Measurements from ENCODE around the gene COL5A1. TPM values are rescaled to one million over a fixed set of nuclear protein-coding genes. Genes with fewer than 3 reads are reported as not detected.
A peak's percentile ranks its signal among the peaks of the same experiment; 100 is the strongest.

The COL5A1 gene
- total and polyA plus RNA-seq, 2 donors (not counting 1 experiment from before 2014, with no cell fraction given), result 72.8 to 109 TPM

DNA sequence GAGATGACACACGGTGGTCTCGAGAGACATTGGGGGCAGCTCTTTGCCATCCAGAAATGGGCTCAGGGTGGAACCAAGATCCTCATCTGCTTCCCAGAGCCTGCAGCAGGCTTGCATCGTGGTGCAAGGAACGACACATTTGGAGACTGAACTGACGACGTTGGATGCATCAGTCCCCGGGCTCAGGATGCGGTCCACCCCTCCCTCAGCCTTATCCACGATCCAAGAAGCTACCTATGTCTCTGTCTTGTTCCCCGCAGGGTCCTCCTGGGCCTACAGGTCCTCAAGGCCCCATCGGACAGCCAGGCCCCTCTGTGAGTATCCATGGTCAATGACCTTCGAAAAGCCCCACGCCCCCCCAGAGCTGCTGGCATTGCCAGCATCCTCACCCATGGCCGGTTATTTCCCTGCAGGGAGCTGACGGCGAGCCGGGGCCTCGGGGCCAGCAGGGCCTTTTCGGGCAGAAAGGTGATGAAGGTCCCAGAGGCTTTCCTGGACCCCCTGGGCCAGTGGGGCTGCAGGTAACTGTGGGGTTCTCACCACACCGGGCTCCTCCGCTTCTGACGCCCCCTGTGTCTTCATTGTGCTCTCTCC lies 169.6 kb downstream of the COL5A1 start:
- no peak overlapping the region for H3K4me3 ChIP-seq (replicated peaks in 1 of 4; ENCODE audit: control extremely low read depth in 1 of 4, insufficient read depth in 1 of 4, low read depth in 3 of 4, low read length in 4 of 4)
- no peaks in the 10 kb centered on the region for H3K27me3 ChIP-seq (ENCODE audit: control insufficient read depth, insufficient read depth, low read length)
- no peaks in the 10 kb centered on the region for H4K20me1 ChIP-seq (ENCODE audit: control insufficient read depth, extremely low read depth, insufficient read depth, low read length)
- TF ChIP-seq, protein P1, sequence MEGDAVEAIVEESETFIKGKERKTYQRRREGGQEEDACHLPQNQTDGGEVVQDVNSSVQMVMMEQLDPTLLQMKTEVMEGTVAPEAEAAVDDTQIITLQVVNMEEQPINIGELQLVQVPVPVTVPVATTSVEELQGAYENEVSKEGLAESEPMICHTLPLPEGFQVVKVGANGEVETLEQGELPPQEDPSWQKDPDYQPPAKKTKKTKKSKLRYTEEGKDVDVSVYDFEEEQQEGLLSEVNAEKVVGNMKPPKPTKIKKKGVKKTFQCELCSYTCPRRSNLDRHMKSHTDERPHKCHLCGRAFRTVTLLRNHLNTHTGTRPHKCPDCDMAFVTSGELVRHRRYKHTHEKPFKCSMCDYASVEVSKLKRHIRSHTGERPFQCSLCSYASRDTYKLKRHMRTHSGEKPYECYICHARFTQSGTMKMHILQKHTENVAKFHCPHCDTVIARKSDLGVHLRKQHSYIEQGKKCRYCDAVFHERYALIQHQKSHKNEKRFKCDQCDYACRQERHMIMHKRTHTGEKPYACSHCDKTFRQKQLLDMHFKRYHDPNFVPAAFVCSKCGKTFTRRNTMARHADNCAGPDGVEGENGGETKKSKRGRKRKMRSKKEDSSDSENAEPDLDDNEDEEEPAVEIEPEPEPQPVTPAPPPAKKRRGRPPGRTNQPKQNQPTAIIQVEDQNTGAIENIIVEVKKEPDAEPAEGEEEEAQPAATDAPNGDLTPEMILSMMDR (conservative IDR thresholded peaks at IDR 0.05 in 1 of 2, IDR thresholded peaks at IDR 0.05 in 1 of 2; ENCODE audit: low read depth in 1 of 2, low read length in 2 of 2), result no peak
- no peak for TF ChIP-seq EZH2 (IDR thresholded peaks at IDR 0.05; ENCODE audit: low read length, missing control alignments)
- H3K36me3 ChIP-seq (ENCODE audit: control insufficient read depth, insufficient read depth, low read length), result peaks cover 46% of the 10 kb centered on the region
- no peak overlapping the region for H3K9ac ChIP-seq (ENCODE audit: insufficient read depth, low read length)
- no peak for DNase-seq (ENCODE audit: low read depth in 2 of 2)
- no peaks in the 10 kb centered on the region for H3K9me3 ChIP-seq (ENCODE audit: control insufficient read depth, insufficient read depth, low read depth, low read length)
- no peaks in the 10 kb centered on the region for H3K79me2 ChIP-seq (ENCODE audit: control insufficient read depth, insufficient read depth, low read length)
- H3K4me2 ChIP-seq (ENCODE audit: extremely low read depth, insufficient read depth, low read length), result no peak overlapping the region
- peak overlapping the region; percentile 42 for H3K27ac ChIP-seq (ENCODE audit: insufficient read depth, low read length)
- peaks cover 7% of the 10 kb centered on the region for H3K4me1 ChIP-seq (ENCODE audit: control insufficient read depth, extremely low read depth, insufficient read depth, low read length)
- H2AFZ ChIP-seq (ENCODE audit: low read length), result no peak overlapping the region

DNA sequence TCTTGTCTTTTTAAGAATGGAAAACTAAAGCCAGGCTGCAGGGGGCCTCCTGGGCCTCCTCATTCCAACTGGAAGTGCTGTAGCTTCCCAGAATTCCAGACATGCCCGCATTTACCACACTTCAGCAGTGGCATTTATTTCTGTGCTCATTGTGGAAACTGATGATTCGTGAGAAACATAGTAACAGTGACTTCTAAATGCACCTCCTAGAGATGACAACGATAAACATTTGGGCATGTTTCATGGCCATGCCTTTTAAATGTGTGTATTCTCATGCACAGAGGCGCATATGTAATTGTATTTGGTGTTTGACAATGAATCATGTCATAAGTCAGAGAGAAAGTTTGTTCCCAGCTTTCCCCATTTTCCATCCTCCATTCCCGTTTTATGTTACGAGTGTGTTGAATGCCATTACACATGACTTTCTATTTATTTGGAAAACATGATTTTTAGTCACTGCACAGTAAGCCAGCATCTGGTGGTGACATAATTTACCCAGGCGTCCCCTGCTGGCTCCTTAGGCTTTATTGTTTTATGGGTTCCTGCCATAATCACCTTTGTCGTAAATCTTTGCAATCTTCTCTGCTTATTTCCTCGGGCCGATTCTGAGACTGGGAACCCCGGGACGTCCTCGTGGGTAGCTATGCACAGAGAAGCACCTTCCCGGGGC lies 170.2 kb downstream of the COL5A1 start:
- TF ChIP-seq, protein P1 (conservative IDR thresholded peaks at IDR 0.05 in 1 of 2, IDR thresholded peaks at IDR 0.05 in 1 of 2; ENCODE audit: low read depth in 1 of 2, low read length in 2 of 2), result peak in 1 of 2 donors; percentile 14
- no peak for TF ChIP-seq EZH2 (IDR thresholded peaks at IDR 0.05; ENCODE audit: low read length, missing control alignments)
- Histone ChIP-seq H3K4me2 (ENCODE audit: extremely low read depth, insufficient read depth, low read length) (no peak overlapping the region), H3K4me3 (replicated peaks in 1 of 4; ENCODE audit: control extremely low read depth in 1 of 4, insufficient read depth in 1 of 4, low read depth in 3 of 4, low read length in 4 of 4) (no peak overlapping the region), H3K4me1 (ENCODE audit: control insufficient read depth, extremely low read depth, insufficient read depth, low read length) (peaks cover 7% of the 10 kb centered on the region), H3K9ac (ENCODE audit: insufficient read depth, low read length) (no peak overlapping the region), H2AFZ (ENCODE audit: low read length) (no peak overlapping the region), H3K79me2 (ENCODE audit: control insufficient read depth, insufficient read depth, low read length) (no peaks in the 10 kb centered on the region), H3K9me3 (ENCODE audit: control insufficient read depth, insufficient read depth, low read depth, low read length) (no peaks in the 10 kb centered on the region), H4K20me1 (ENCODE audit: control insufficient read depth, extremely low read depth, insufficient read depth, low read length) (no peaks in the 10 kb centered on the region), H3K27ac (ENCODE audit: insufficient read depth, low read length) (peak overlapping the region; percentile 42), H3K27me3 (ENCODE audit: control insufficient read depth, insufficient read depth, low read length) (no peaks in the 10 kb centered on the region), H3K36me3 (ENCODE audit: control insufficient read depth, insufficient read depth, low read length) (peaks cover 47% of the 10 kb centered on the region)
- DNase-seq (ENCODE audit: low read depth in 2 of 2), result peak; percentile 61 to 95

DNA sequence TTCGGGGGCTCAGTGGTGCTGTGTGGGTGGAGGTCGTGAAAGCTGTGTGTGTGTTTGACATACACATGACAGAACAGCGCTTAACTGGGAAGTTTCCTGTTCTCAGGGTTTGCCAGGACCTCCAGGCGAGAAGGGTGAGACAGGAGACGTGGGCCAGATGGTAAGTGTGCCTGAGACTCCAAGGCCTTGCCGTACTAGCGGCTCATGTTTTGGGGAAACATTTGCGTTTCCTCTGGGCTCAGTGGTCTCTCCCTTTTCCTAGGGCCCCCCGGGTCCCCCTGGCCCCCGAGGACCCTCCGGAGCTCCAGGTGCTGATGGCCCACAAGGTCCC lies 170.7 kb downstream of the COL5A1 start:
- H3K9ac ChIP-seq (ENCODE audit: insufficient read depth, low read length), result no peak overlapping the region
- no peak overlapping the region for H2AFZ ChIP-seq (ENCODE audit: low read length)
- H3K4me3 ChIP-seq (replicated peaks in 1 of 4; ENCODE audit: control extremely low read depth in 1 of 4, insufficient read depth in 1 of 4, low read depth in 3 of 4, low read length in 4 of 4), result no peak overlapping the region
- peak in 1 of 2 donors; percentile 35 for DNase-seq (ENCODE audit: low read depth in 2 of 2)
- H3K79me2 ChIP-seq (ENCODE audit: control insufficient read depth, insufficient read depth, low read length), result no peaks in the 10 kb centered on the region
- no peaks in the 10 kb centered on the region for H4K20me1 ChIP-seq (ENCODE audit: control insufficient read depth, extremely low read depth, insufficient read depth, low read length)
- H3K9me3 ChIP-seq (ENCODE audit: control insufficient read depth, insufficient read depth, low read depth, low read length), result no peaks in the 10 kb centered on the region
- no peak for TF ChIP-seq EZH2 (IDR thresholded peaks at IDR 0.05; ENCODE audit: low read length, missing control alignments)
- TF ChIP-seq, protein P1 (conservative IDR thresholded peaks at IDR 0.05 in 1 of 2, IDR thresholded peaks at IDR 0.05 in 1 of 2; ENCODE audit: low read depth in 1 of 2, low read length in 2 of 2), result no peak
- H3K4me2 ChIP-seq (ENCODE audit: extremely low read depth, insufficient read depth, low read length), result no peak overlapping the region
- H3K27me3 ChIP-seq (ENCODE audit: control insufficient read depth, insufficient read depth, low read length), result no peaks in the 10 kb centered on the region
- peaks cover 7% of the 10 kb centered on the region for H3K4me1 ChIP-seq (ENCODE audit: control insufficient read depth, extremely low read depth, insufficient read depth, low read length)
- H3K36me3 ChIP-seq (ENCODE audit: control insufficient read depth, insufficient read depth, low read length), result peaks cover 51% of the 10 kb centered on the region
- H3K27ac ChIP-seq (ENCODE audit: insufficient read depth, low read length), result peak overlapping the region; percentile 41

Data from fibroblast of lung (primary cell).